ENCODE results near the gene BMERB1.
"Not testable (repeated sequence)": the region's sequence is repeated elsewhere in the genome, so short reads cannot be mapped to it uniquely, and the experiment has no call there.

The BMERB1 gene

GRCh38 chr16:15598648-15599190 lies 164.3 kb downstream of the BMERB1 start:
- DNase-seq = no peak

DNA sequence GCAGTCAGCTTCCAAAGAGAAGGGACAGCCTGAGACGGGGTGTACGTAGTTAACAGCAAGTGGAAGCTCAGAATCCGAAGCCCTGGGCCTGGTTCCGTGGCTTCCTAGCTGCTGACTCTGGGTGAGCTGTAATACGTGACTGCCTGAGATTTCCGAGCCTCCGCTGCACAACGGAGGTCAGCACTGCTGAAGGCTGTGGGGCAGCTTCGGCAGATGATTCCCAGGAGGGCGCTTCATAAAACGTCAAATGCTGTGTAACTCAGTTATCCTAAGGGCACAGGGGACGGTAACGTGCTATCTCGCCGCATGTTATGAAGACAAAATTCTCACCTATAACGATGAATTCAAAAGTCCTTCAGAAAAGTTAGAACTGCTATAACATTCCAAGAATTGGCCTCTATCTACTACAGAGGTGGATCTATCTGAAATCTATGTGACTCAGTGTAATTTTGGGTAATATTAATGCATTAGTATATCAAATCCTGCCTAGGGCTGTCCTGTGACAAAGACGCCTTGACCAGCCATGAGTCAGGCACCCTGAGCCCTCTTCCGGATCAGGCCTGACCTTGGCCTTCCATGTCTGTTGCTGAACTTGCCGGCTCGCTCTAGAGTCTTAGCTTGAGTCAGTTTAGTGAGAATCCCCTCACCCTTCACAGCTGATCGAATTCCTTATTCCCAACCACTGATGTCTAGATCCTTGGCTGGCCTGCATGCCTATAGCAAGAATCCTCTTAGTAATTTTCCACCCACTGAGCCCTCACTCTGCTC lies 165.1 kb downstream of the BMERB1 start:
- no peak for DNase-seq

GRCh38 chr16:15601212-15601879 lies 167.0 kb downstream of the BMERB1 start:
- peak; percentile 95 for DNase-seq

- no peak for DNase-seq
These were observed 168.1 kb downstream of the BMERB1 start for GRCh38 chr16:15602285-15603044.

GRCh38 chr16:15604460-15605440 lies 170.4 kb downstream of the BMERB1 start:
- no peak for DNase-seq

DNA sequence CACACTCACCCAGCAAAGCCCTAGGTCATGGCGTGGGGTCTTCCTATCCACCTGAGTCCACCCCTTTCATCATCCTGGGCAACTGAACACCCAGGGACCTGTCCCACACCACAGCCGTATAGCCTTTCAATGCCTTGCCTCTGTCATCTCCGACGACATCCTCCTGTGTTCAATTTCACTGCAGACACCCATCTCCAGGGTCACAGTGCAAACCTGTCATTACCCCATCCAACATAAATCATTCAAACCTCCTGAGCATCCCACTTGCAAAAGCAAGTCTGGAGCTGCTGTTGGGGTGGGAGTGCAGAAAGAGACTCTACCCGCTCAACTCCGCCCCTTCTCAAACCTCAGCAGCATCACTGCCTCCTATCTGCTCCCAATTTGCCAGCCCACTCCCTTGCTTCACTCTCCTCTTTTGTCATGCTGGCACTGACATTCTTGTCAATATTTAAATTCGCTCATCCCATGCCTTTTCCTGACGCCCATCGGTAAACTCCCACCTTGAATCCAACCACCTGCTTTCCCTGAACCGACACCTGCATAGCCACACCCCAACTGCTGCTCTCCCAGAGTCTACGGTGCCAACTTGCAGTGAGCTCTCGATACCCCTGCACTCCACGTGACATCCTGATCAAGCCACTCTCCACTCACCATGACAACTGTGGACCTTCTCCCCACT lies 171.6 kb downstream of the BMERB1 start:
- no peak for DNase-seq

DNA sequence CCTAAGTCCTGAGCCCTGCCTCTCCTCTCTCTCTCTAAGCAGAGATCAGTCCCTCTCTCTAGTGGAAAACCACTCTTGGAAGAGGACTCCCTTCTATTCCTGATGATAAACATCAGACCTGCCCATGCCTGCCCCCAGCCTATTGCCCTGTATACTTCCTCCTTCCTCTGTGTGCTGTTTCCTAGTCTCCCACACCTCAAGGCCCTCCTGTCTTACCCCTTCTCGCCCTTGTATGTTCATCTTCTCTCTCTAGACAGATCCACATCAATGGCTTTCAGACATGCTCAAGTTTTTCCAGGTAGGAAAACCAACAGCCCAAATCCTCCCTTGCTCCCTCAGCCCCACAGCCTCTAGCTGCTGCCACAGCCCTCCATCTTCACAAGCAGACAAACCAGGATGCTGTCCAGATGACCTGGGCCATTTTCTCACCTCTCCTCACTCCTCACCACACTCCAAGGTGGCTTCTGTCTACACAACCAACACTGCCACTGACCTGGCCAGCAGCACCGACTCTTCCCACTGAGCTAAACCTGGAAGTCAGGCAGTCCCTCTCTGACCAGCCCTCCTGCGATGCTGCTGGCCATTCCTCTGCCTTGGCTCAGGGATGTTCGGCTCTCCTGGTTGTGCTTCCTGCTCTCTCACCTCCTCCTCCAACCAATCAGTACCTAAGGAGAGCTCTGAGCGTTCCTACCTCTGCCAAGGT lies 172.3 kb downstream of the BMERB1 start:
- no peak for DNase-seq

DNA sequence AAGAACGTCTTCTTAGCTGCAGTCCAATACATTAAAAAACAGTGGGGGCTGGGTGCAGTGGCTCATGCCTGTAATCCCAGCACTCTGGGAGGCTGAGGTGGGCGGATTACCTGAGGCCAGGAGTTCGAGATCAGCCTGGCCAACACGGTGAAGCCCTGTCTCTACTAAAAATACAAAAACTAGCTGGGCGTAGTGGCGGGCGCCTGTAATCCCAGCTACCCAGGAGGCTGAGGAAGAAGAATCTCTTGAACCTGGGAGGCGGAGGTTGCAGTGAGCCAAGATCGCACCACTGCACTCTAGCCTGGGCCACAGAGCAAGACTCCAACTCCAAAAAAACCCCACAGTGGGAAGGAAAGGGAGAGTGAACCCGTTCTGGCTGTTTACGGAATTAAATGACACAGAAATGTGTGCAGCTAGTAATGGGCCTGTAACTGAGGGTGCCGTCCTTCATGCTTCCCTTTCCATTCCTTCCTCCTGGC lies 172.9 kb downstream of the BMERB1 start:
- DNase-seq = not testable (repeated sequence)

DNA sequence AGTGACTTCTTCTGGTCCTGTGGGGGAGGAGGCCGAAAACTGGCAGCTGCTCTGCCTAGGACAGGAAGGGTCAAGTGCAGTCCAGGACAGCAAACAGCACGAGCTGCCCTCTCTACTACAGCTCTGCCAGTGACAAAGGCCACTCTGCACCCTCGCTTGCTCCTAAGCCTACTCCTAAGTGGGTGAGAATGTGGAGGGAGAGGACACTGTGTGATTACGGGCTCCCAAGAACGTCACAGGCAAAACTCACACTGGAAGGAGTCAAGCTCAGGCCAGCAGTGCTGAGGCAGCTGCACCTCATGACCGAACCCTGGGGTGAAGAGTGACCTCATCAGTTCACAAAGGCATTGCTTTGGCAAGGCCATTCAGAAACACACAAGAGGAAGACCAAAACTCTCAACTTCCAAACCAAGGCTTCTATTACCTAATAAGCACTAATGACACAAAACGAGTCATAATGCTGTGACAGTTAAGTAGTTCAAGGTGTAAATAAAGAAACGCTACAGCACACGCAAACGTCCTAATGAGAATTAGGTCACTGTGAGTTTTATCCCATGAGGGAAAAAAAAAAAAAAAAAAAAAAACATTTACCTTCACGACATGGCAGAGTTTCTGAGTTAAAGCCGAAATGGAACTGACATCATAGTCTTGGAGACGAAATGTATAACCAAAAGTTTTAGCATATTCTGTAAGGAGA lies 173.5 kb downstream of the BMERB1 start:
- no peak for DNase-seq

- DNase-seq = no peak
These were observed 174.3 kb downstream of the BMERB1 start for GRCh38 chr16:15608398-15609285.

- DNase-seq = no peak
These were observed 174.9 kb downstream of the BMERB1 start for GRCh38 chr16:15609286-15609649.

GRCh38 chr16:15610369-15610871 lies 176.0 kb downstream of the BMERB1 start:
- no peak for DNase-seq

- DNase-seq = no peak
These were observed 177.2 kb downstream of the BMERB1 start for GRCh38 chr16:15611610-15612009.

- DNase-seq = no peak
These were observed 179.3 kb downstream of the BMERB1 start for GRCh38 chr16:15613676-15614075.

- no peak for DNase-seq
These were observed 181.6 kb downstream of the BMERB1 start for GRCh38 chr16:15616012-15616411.

DNA sequence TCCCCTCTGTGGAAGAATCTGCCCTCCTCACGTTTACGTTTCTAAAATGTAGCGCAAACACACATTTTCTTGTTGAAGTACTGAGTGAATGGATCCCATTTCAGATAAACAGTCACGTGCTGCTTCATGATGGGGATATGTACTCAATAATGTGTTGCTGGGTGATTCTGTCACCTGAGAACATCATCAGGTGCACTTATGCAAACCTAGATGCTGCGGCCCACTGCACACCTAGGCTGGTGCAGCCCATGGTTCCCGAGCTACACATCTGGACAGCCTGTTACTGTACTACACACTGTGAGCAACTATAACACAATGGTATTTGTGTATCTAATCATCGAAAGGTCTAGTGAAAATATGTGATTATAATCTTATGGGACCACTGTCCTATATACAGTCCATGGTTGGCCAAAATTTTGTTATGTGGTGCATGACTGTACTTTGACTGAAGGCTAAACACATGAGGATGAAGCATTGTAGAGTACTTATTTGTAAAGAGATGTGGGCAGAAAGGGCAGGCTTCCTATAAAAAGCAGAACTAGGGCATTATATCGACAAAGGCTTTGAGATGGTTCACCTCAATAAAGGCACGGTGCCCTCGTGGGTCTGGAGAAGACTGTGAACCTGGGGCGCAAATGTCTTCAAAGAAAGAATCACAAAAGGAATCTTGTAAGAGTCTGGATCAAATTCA lies 182.2 kb downstream of the BMERB1 start:
- no peak for DNase-seq

DNA sequence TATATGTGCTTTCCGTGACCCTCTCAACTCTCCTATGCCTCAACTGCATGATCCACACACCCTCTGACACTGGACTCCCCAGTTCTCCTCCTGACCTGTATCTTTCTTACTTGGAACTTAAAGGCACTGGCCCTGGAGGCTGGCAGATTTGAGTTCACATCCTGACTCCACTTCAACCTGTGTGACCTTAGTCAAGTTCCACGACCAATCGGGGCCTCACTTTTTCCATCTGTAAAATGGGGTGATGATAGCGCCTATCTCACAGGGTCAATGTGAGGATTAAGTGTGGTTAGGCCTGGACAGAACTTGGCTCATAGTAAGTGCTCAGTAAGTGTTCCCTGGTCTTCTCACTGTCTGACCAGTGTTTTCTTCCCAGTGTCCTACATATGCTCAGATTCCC lies 183.5 kb downstream of the BMERB1 start:
- no peak for DNase-seq

DNA sequence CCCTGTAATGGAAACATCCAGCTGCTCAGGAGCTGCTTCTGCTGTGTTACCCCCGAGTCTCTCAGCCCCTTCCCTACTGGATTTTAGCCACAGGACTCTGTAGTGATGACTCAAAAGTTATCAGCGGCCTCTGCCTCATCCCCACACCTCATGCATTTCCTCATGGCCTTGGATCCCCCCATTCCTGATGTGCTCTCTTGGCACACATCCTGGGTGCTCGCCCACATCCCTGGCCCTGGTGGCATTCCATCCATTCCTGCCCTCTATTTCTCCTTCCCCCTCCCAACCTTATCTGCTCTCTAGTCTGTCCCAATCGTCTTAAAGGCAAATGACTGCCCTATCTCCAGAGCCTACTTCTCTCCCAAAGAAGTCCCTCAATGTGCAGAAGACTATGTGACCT lies 184.0 kb downstream of the BMERB1 start:
- no peak for DNase-seq

Measured in NCI-H510A treated with DMSO at 0.1 percent for 48 hours (cell line).